Measurements from ENCODE around the gene KIF2C. TPM values are rescaled to one million over a fixed set of nuclear protein-coding genes. Genes with fewer than 3 reads are reported as not detected.

Gene KIF2C
- total RNA-seq, 1 donor from 2014 or later: 0.93 TPM

GRCh38 chr1:44801491-44802305 is 62.1 kb downstream of the KIF2C start:
- Histone ChIP-seq H3K27me3 (no peaks in the 10 kb centered on the region), H3K4me1 (peaks cover 42% of the 10 kb centered on the region), H3K9me3 (no peaks in the 10 kb centered on the region), H3K4me3 (peak overlapping the region; percentile 84), H3K27ac (peak overlapping the region; percentile 96), H3K36me3 (peaks cover 43% of the 10 kb centered on the region)
- ATAC-seq (no peak), DNase-seq (peak; percentile 67)
- TF ChIP-seq CTCF (IDR thresholded peaks at IDR 0.05): no peak
- intact Hi-C loops (cut with DNase I): no loop called here

DNA sequence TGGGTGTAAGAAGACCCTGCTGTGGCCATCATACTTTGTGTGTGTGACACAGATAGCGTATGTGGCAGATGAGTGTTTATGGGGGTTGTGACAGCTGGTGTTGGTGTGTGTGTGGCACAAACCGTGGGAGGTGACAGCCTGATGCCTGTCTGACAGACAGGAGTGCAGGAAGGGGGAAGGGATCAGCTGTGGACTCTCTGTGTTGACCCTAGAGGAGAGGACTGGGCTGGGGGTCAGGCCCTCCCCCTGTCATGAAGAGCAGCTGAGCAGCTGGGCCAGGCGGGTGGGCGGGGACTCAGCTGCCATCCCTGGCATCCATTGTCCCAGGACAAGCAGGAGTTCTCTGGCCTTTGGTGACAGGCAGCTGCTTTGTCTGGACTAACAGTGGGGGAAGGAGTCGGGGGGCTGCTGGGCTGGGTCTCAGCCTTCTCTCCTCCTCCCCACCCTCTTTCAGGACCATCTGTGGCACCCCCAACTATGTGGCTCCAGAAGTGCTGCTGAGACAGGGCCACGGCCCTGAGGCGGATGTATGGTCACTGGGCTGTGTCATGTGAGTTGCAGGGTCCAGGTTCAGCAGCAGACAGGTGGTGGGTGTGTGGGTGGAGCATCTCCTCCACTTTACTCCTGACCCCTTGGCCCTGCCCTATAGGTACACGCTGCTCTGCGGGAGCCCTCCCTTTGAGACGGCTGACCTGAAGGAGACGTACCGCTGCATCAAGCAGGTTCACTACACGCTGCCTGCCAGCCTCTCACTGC is 62.8 kb downstream of the KIF2C start:
- Histone ChIP-seq H3K36me3 (peaks cover 44% of the 10 kb centered on the region), H3K27ac (peak overlapping the region; percentile 96), H3K9me3 (no peaks in the 10 kb centered on the region), H3K4me3 (peak overlapping the region; percentile 84), H3K4me1 (peaks cover 50% of the 10 kb centered on the region), H3K27me3 (no peaks in the 10 kb centered on the region)
- DNase-seq (peak; percentile 63), ATAC-seq (no peak)
- intact Hi-C loops (cut with DNase I): no loop called here
- TF ChIP-seq CTCF (IDR thresholded peaks at IDR 0.05): no peak

- Histone ChIP-seq H3K4me3 (peak overlapping the region; percentile 84), H3K4me1 (peaks cover 55% of the 10 kb centered on the region), H3K27ac (peak overlapping the region; percentile 15), H3K9me3 (no peaks in the 10 kb centered on the region), H3K36me3 (peaks cover 44% of the 10 kb centered on the region), H3K27me3 (no peaks in the 10 kb centered on the region)
- intact Hi-C loops (cut with DNase I): no loop called here
- DNase-seq (no peak), ATAC-seq (no peak)
- TF ChIP-seq CTCF (IDR thresholded peaks at IDR 0.05): no peak
Observed at GRCh38 chr1:44803062-44803311, 63.4 kb downstream of the KIF2C start.

DNA sequence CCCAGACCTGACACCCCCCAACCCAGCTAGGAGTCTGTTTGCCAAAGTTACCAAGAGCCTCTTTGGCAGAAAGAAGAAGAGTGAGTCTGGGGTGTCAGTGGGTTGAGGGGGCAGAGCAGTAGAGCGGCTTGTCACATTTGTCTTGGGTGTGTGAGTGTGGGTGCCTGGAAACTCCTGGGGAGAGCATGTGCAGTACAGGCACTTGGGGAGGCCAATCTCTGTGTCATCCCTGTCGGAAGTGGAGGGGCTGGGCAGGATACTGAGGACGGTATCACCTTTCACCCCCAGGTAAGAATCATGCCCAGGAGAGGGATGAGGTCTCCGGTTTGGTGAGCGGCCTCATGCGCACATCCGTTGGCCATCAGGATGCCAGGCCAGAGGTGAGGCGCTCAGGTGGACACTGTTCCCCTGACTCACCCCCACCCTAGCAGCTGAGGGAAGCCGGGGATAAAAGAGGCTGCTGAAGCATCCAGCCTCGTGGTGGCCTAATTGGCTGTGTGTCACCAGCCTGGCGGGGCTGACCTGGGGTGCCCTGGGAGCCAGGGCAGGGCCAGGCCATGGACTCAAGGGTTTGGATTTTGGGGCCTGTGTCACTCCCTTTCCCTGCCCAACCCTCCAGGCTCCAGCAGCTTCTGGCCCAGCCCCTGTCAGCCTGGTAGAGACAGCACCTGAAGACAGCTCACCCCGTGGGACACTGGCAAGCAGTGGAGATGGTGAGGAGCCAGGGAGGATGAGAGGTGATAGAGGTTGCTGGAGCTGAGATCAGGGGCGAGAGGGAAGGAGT is 63.9 kb downstream of the KIF2C start:
- peak overlapping the region; percentile 15 for H3K27ac ChIP-seq
- no peaks in the 10 kb centered on the region for H3K9me3 ChIP-seq
- no peaks in the 10 kb centered on the region for H3K27me3 ChIP-seq
- ATAC-seq (no peak), DNase-seq (peak; percentile 58)
- H3K36me3 ChIP-seq: peaks cover 44% of the 10 kb centered on the region
- no peak for TF ChIP-seq CTCF (IDR thresholded peaks at IDR 0.05)
- H3K4me3 ChIP-seq: peak overlapping the region; percentile 84
- H3K4me1 ChIP-seq: peaks cover 60% of the 10 kb centered on the region
- intact Hi-C loops (cut with DNase I): no loop called here

DNA sequence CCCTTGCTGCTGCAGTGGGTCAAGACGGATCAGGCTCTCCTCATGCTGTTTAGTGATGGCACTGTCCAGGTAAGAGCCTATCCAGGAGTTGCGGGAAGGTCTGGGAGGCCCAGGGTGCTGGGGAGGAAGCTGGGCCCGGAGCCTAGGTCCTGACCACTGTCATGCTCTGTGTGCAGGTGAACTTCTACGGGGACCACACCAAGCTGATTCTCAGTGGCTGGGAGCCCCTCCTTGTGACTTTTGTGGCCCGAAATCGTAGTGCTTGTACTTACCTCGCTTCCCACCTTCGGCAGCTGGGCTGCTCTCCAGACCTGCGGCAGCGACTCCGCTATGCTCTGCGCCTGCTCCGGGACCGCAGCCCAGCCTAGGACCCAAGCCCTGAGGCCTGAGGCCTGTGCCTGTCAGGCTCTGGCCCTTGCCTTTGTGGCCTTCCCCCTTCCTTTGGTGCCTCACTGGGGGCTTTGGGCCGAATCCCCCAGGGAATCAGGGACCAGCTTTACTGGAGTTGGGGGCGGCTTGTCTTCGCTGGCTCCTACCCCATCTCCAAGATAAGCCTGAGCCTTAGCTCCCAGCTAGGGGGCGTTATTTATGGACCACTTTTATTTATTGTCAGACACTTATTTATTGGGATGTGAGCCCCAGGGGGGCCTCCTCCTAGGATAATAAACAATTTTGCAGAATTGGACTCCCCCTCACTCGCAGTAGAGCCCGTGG is 65.8 kb downstream of the KIF2C start:
- no peak for TF ChIP-seq CTCF (IDR thresholded peaks at IDR 0.05)

More for the DNA sequence above, 65.8 kb downstream of the KIF2C start:
- Histone ChIP-seq H3K27ac (peak overlapping the region; percentile 100), H3K4me1 (peaks cover 74% of the 10 kb centered on the region), H3K36me3 (peaks cover 44% of the 10 kb centered on the region), H3K9me3 (no peaks in the 10 kb centered on the region), H3K4me3 (no peak overlapping the region), H3K27me3 (no peaks in the 10 kb centered on the region)
- peak; percentile 67 for DNase-seq
- intact Hi-C loops (cut with DNase I): no loop called here
- no peak for ATAC-seq
